ENCODE results near the gene RNFT2.
A peak's percentile ranks its signal among the peaks of the same experiment; 100 is the strongest.

The RNFT2 gene

DNA sequence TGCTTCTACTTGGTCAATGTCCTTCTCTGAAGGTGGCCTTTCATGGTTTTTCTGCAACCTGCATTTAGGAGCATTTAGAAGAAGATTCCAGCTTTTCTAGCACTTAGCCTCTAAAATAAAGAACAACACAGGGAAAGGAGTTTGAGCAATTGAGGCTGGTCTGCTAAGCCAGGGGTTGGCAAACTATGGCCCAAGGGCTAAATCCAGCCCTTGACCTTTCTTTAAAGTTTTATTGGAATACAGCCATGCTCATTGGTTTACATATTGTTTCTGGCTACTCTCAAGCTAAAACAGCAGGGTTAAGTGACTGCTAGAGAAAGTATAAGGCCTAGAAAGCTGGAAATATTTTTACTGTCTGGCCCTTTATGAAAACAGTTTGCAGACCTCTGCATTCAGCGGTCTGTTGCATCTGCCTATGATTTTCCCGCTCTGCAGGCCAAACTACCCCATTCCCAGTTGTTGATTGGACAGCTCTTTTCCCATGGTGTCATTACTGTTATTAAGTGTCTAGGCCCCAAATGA, 39.5 kb upstream of the RNFT2 start:
- FAIRE-seq = no peak
- no peak for DNase-seq (ENCODE audit: insufficient read length, low spot score)
- no peak for TF ChIP-seq POLR2A (IDR thresholded peaks at IDR 0.05; ENCODE audit: low read depth, low read length)

DNA sequence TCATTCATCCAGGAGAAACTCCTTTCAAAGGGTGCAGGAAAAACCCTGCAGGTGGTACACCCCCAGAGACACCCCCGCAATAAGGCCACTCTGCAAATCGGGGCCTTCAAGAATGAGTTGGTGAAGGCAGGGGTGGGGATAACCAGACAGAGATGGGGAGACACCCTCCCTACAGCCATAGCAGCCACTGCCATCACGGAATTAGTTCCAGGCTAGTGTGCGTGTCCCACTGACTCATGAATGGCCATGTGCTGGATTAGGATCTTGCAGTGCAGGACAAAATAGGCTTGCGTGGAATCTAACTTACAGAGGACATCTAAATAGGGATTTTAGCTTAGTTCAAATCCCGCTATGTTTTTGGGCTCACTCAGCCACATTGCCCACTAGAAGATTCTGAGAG, 38.0 kb upstream of the RNFT2 start:
- TF ChIP-seq POLR2A (IDR thresholded peaks at IDR 0.05; ENCODE audit: low read depth, low read length) = no peak
- no peak for DNase-seq (ENCODE audit: insufficient read length, low spot score)
- FAIRE-seq = no peak

DNA sequence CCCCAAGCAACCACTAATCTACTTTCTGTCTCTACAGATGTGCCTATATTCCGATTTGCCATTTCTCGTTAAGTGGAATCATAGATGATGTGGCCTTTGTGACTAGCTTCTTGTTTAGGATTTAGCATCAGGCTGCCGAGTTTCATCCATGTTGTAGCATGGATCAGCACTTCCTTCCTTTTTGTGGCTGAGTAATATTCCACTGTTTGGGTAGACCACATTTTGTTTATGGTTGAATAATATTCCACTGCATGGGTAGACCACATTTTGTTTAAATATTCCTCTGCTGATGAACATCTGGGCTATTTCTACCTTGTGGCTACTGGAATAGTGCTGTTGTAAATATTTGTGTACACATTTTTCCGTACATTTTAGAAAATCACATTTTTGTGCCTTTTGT, 36.7 kb upstream of the RNFT2 start:
- FAIRE-seq (no peak), DNase-seq (ENCODE audit: insufficient read length, low spot score) (no peak)
- TF ChIP-seq POLR2A (IDR thresholded peaks at IDR 0.05; ENCODE audit: low read depth, low read length) = no peak

DNA sequence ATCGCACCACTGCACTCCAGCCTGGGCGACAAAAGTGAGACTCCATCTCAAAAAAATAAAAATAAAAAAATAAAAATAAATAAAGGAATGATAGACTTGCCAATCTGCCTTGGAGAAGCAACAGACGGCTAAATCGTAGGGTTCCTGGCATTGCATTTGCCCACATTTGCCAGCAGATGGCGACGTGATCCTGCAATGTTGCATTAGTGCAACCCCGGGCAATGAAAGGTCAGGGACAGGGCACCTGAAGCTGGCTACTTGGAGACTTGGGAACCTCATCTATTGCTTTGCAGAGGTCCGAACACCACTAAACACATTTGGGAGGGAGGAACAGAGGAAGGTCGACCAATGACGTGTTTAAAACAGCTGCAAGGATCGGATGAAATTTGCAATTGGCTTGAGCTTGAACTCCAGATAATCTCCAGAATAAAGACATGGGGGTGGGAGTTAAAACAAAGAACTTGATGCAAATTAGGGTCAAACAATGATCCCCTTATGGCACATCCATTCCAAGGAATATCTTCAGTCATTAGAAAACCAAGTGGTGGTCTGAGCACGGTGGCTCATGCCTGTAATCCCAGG, 34.8 kb upstream of the RNFT2 start:
- FAIRE-seq (peak; percentile 73), DNase-seq (ENCODE audit: insufficient read length, low spot score) (peak; percentile 53)
- TF ChIP-seq POLR2A (IDR thresholded peaks at IDR 0.05; ENCODE audit: low read depth, low read length) = no peak

DNA sequence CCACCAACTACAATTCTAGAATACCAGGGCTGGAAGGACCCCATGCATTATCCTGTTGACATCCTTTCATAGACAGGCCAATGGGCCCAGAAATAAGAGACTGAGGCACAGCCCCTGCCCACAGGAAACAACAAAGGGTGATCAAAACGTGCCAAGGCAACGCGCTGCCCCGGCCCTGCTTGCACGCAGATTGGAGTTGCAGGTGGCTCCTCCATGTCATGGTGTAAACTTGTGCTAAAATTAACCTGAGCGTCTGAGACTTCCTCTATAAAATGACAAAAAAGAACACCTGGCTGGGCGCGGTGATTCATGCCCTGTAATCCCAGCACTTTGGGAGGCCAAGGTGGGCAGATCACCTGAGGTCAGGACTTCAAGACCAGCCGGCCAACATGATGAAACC, 30.4 kb upstream of the RNFT2 start:
- no peak for DNase-seq (ENCODE audit: insufficient read length, low spot score)
- no peak for FAIRE-seq
- no peak for TF ChIP-seq POLR2A (IDR thresholded peaks at IDR 0.05; ENCODE audit: low read depth, low read length)

DNA sequence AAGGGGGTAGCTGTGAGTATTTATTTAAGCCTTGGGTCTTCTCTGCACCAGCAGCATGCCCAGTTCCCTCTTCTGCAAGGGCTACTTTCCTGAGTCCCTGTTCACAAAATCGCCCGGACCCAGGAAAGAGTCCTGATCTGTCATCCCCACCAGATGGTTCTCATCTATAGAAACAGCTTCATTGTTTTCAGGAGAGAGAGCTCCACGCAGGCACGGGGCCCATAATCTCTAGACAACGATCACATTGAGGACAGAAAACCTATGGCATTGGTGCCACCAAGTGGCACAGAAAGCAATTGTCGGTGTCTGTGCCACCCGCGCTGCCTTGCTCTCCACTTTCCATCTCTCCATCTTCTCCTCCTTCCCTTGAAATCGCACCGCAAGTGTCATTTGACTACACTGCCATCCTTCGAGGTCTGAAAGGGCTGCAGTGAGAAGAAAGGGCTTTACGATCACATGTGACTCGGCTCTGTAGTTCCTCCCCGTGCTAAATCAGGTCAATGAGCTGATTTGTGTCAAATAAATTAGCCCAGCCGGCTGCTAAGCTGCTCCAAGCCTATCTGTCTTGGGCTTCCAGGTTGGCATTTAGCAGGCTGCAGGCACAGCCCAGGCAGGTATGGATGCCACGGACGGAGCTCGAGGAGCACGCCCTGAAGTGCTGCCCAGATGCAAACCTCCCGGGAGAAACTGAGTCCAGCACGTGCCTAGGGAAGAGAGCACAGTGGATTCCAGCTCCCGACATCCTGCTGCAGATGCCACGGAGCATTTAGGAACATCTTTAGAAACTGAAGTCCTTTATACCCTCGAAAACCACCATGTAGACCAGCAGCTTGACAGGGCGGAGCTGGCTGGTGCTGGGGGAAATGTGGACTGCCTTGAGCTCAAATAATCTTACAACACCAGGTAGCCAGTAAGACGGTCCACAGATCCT, 29.0 kb upstream of the RNFT2 start:
- peak; percentile 46 for DNase-seq (ENCODE audit: insufficient read length, low spot score)
- TF ChIP-seq POLR2A (IDR thresholded peaks at IDR 0.05; ENCODE audit: low read depth, low read length) = no peak
- peak; percentile 38 for FAIRE-seq

DNA sequence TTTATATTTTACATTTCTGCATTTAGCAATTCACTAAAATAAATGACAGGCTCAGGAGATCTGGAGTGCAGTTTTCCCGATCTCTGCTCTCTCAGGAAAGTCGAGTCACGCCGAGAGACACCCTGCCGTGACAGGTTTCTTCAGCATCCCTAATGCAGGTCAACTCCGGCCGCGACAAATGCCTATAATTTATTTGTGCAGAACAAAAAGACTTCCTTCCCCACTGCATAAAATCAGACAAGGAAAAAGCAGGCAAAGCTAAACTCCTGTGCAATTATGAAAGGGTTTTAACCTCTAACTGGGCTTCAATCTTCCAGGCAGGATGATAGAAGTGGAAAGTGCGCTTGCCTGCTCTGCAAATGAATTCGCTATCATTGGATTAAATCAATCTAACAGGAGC, 28.3 kb upstream of the RNFT2 start:
- DNase-seq (ENCODE audit: insufficient read length, low spot score) = no peak
- TF ChIP-seq POLR2A (IDR thresholded peaks at IDR 0.05; ENCODE audit: low read depth, low read length) = no peak
- no peak for FAIRE-seq

DNA sequence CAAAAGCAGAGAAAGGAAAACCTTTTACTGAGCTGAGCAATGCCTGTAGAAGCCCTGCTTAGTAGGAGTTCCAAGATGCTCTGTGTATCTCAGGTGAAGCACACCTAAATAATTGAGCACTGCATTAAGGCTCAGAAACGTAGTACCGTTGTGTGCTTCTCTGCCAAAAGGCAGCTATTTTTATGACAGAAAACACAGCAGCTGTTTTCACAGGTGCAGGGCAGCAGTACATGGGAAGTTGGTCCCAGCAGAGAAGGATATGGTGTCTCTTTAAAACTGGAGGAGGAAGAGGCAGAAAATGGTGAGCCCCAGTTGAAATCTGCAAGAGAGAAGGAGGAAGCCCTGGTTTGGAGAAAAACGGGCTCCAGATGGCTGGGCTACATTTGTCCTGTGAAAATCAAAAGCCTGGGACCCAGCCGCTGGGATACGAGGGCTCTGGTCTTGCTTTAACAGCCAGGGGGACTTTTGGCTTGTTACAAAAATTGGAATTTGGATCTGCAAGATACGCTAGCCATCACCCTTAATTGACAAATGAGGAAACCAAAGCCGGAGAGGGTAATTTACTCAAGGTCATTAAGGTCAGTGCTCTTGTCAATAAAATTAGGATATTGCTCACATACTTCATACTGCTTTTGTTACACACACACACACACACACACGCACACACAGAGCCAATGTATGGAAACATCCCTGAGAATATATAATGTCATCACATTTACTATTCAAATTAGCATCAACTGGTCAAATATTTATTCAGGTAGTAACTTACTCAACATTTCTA, 27.6 kb upstream of the RNFT2 start:
- TF ChIP-seq POLR2A (IDR thresholded peaks at IDR 0.05; ENCODE audit: low read depth, low read length) = no peak
- FAIRE-seq = no peak
- DNase-seq (ENCODE audit: insufficient read length, low spot score) = no peak

DNA sequence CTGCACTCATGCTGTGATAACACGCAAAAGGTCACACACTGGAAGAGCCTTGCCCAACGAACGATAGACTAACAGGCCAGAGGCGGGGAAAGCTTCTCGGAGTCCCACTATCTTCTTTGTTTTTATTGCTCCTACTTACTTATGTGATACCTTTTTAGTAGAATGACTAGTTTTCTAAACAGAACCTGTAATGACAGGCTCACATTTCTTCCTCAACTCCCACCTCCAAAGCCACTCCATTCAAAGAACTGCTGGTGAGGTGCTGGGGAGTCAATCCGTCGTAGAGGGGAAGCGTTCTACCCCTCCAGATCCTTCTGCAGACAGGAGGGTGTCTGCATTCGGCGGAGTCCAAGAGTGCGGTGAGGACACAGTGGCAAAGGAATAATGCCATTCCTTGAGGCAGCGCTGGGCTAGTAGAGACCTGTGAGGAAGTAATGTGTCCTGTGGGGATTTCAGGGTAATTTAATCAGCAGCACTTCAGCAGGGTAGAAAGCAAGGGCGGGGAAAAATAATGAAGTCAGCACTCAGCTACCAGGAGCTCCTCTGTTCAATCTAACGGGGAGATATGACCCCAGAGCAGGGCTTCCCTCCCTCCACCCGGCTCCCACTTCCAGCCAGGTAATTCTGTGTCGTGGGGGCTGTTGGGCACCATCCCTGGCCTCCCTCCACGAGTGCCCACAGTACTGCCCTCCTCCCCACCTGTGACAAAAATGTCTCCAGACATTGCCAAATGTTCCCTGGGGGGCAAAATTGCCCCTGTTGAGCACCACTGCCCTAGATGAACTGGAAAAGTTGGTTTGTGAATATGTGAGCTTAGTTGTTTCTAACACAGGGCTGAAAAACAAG, 25.4 kb upstream of the RNFT2 start:
- FAIRE-seq = no peak
- TF ChIP-seq POLR2A (IDR thresholded peaks at IDR 0.05; ENCODE audit: low read depth, low read length) = no peak
- no peak for DNase-seq (ENCODE audit: insufficient read length, low spot score)

DNA sequence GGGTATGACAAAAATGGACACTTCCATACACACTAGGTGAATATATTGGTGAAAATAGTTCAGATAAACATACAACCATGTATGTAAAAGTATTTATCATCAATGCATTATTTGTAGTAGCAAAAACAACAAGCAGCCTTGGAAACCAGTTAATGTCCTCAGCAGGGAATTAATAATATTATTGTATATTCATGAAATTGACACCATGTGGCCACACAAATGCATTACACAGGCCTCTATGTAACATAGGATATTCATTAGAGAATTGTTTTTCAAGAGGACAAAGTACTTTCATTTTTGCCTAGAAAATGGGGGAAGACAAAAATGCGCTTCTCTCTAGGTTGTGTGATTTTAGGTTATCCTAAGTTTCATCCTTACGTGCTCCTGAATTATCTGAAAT, 24.6 kb upstream of the RNFT2 start:
- FAIRE-seq (no peak), DNase-seq (ENCODE audit: insufficient read length, low spot score) (no peak)
- TF ChIP-seq POLR2A (IDR thresholded peaks at IDR 0.05; ENCODE audit: low read depth, low read length) = no peak

DNA sequence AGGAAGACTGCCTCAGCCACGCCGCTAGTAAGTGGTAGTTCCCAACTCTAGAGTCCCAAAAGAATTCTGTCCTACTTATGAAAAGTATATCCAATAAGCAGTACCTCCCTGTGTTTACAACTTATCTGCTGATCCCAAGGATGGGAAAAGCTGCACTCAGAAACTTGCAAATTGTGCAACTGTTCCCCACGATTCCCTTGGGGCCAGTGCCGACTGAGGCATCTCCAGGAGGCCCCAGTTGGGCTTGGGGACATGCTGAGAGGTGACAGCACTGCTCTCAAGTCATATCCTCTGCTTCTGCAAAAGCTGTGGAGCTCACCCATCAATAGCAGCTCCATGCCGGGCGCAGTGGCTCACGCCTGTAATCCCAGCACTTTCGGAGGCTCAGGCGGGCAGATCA, 23.9 kb upstream of the RNFT2 start:
- DNase-seq (ENCODE audit: insufficient read length, low spot score) (no peak), FAIRE-seq (no peak)
- no peak for TF ChIP-seq POLR2A (IDR thresholded peaks at IDR 0.05; ENCODE audit: low read depth, low read length)

DNA sequence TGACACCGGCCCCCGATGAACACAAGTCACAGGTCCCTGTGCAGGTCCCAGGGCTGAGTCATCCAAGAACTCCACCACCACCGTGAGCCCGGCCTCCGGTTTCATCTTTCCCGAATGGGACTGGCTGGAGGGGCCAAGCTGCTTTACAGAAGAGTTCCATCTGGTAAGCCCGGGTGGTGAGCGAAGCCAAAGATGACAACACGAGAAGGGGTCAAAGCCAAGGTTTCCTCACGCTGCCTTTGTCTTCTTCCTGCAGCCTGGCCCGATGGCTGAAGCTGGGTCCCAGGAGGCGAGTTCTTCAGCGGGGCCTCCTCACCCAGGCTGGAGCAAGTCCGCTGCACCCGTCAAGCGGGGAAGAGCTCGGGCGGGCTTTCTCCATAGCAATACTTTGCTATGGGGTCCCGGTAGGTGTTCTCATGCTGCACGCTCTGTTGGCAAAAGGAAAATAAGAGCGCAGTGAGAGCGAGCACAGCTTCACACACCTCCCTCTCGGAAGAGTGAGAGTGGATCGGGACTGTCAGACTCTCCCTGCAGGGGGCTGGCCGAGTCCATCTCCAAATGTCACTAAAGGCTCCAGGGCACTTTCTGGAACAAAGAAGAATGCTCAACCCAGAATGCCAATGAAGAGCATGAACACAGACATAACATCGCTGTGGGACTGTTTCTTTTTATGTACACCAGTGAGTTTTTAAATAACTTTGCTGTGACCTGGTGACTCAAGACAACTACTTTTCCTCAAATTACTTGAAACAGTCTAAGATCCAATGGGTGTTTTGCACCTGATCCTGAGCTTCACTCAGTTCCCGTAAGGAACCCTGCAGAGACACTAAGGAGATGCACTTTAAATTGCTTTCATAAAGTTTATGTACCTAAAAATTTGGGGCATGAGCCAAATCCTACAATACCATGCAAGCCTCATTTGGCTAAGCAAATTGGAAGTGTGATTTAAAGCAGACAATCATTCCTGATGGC, 20.4 kb upstream of the RNFT2 start:
- TF ChIP-seq POLR2A (IDR thresholded peaks at IDR 0.05; ENCODE audit: low read depth, low read length) = no peak
- DNase-seq (ENCODE audit: insufficient read length, low spot score) (no peak), FAIRE-seq (no peak)

Measured in H54 (cell line).